Stimulated activated naive B cell treated with anti-CD40 and anti-IgM and Interleukin-4, amounts not matched to agents 10 μg/mL and 1 μg/mL and 100 μg/mL, for 72 hours (primary cell): ENCODE results near the gene ANGPTL1.

ENCODE experiments used
- ATAC-seq, 2 donors: fragments of 150-1000 bp; cut with Tn5 transposase; replicated peaks; 2 replicates each; pipeline ENCODE4 v1.10.0; 2021; ENCODE audit warnings: moderate library complexity in 1 of 2
- DNase-seq: peaks from one replicate; pipeline ENCODE4 v3.0.0; 2021
- H3K27ac Mint-ChIP-seq: one replicate; pipeline ENCODE4 v1.8.0; 2022; ENCODE audit warnings: mild to moderate bottlenecking, mixed read lengths
- H3K27me3 Mint-ChIP-seq, 2 donors: one replicate each; pipeline ENCODE4 v1.8.0; 2022; ENCODE audit warnings: mixed read lengths in 2 of 2
- H3K36me3 Mint-ChIP-seq, 2 donors: one replicate each; pipeline ENCODE4 v1.8.0; 2022; ENCODE audit warnings: mixed read lengths in 2 of 2, mild to moderate bottlenecking in 1 of 2
- H3K4me1 Mint-ChIP-seq, 2 donors: one replicate each; pipeline ENCODE4 v1.8.0; 2022; ENCODE audit warnings: mixed read lengths in 2 of 2, mild to moderate bottlenecking in 1 of 2
- H3K4me3 Mint-ChIP-seq, 2 donors: one replicate each; pipeline ENCODE4 v1.8.0; 2022; ENCODE audit warnings: mild to moderate bottlenecking in 2 of 2, mixed read lengths in 2 of 2, moderate library complexity in 1 of 2
- H3K9me3 Mint-ChIP-seq, 2 donors: one replicate each; pipeline ENCODE4 v1.8.0; 2022; ENCODE audit warnings: mixed read lengths in 2 of 2, mild to moderate bottlenecking in 1 of 2

The ANGPTL1 gene, protein sequence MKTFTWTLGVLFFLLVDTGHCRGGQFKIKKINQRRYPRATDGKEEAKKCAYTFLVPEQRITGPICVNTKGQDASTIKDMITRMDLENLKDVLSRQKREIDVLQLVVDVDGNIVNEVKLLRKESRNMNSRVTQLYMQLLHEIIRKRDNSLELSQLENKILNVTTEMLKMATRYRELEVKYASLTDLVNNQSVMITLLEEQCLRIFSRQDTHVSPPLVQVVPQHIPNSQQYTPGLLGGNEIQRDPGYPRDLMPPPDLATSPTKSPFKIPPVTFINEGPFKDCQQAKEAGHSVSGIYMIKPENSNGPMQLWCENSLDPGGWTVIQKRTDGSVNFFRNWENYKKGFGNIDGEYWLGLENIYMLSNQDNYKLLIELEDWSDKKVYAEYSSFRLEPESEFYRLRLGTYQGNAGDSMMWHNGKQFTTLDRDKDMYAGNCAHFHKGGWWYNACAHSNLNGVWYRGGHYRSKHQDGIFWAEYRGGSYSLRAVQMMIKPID

DNA sequence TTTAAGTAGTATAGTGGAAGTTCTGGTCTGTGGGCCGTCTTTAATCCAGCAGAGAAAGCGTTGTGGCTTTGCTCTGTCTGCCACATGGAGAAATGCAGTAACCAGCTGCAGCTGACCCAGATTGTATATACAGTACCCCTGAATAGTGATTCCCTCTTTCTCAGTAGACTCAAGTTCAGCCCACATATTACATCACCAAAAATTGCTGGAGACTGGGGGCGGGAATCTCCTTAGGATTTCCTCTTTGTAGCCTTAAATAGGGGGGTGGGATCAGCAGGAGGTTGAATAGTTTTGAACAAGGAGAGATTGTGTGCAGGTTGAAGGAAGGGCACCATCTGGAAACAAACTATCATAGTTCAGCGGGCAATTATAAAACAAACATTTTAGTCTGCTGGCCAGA lies at the start of gene ANGPTL1:
Gene ANGPTL1, minus strand, starts transcription at position 134 of the 400 bp plus-strand sequence. CDS start 5,301 bp downstream, outside the sequence.
- H3K36me3 Mint-ChIP-seq: peaks cover 16 to 24% of the 10 kb centered on the region in 2 donors
- ATAC-seq (no peak), DNase-seq (no peak)
- H3K9me3 Mint-ChIP-seq: no peaks in the 10 kb centered on the region
- no peaks in the 10 kb centered on the region for H3K27me3 Mint-ChIP-seq
- no peak within 1 kb of the TSS for H3K4me3 Mint-ChIP-seq
- H3K27ac Mint-ChIP-seq: peak within 1 kb of the TSS; percentile 47
- peaks cover 25 to 48% of the 10 kb centered on the region in 2 donors for H3K4me1 Mint-ChIP-seq

DNA sequence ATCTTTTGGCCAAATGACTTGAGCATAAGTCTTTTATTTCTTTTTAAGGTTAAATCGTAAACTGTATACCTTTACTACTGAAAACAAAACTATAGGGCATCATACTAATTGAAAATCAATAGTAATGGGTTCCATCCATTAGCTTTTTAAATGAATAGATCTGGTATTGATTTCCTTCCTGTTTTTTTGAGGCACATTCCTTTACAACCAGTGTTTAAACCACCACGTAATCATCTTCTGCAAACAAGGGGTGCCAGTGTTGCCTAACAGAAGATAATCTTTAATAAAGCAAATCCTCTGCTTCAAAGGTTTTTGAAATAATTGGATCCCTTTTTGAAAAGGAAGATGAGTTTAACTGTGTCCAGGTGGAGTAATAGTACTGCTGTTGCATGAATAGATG lies 48.7 kb upstream of the ANGPTL1 start:
- no peak for DNase-seq
- ATAC-seq: no peak
- Mint-ChIP-seq H3K4me3 (no peak overlapping the region), H3K9me3 (peaks cover 0 to 3% of the 10 kb centered on the region in 2 donors), H3K27ac (no peak overlapping the region), H3K36me3 (peaks cover 21 to 47% of the 10 kb centered on the region in 2 donors), H3K4me1 (peaks cover 10 to 30% of the 10 kb centered on the region in 2 donors), H3K27me3 (no peaks in the 10 kb centered on the region)

DNA sequence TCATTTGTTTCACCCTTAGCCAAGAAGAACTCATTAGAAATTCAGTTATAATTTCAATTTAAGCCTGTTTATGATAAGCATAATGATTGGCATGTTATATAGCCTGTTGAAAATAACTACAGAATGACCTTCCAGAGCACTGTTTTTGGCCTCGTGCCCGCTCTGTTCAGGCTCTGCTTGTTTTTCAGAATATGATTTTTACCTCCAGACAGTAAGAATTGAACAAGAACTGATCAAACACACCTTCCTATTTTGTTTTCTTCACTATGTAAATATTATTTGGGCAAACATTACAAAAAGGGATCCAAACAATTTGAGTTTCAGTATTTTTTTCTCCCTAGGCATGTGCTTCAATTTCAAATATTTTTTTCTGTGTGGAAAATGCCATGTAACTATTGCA lies 48.1 kb upstream of the ANGPTL1 start:
- no peaks in the 10 kb centered on the region for H3K27me3 Mint-ChIP-seq
- H3K27ac Mint-ChIP-seq: peak overlapping the region; percentile 9
- no peak for ATAC-seq
- H3K4me3 Mint-ChIP-seq: no peak overlapping the region
- no peaks in the 10 kb centered on the region for H3K9me3 Mint-ChIP-seq
- DNase-seq: no peak
- H3K36me3 Mint-ChIP-seq: peaks cover 22 to 47% of the 10 kb centered on the region in 2 donors
- H3K4me1 Mint-ChIP-seq: peaks cover 16 to 32% of the 10 kb centered on the region in 2 donors

DNA sequence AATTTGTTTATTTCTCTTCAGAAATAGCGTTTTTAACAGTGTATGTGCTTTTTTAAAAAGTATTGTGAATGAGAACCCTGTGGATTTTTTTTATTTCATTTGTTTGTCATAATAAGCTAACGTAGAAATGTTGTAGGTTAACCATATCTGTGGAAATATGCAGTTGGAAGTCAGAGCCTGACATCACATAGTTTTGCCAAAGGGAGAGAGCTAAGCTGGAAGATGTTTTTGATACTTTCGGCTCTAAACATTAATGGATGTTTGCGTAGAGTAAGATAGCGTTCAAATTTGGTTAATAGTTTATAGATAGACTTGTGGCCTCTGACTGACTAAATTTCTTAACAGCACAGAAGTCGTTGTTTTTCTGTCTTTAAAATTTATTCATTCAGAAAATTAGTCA lies 47.4 kb upstream of the ANGPTL1 start:
- Mint-ChIP-seq H3K27ac (no peak overlapping the region), H3K4me1 (peaks cover 19 to 38% of the 10 kb centered on the region in 2 donors), H3K9me3 (no peaks in the 10 kb centered on the region), H3K27me3 (no peaks in the 10 kb centered on the region), H3K4me3 (no peak overlapping the region), H3K36me3 (peaks cover 21 to 47% of the 10 kb centered on the region in 2 donors)
- DNase-seq (no peak), ATAC-seq (no peak)

DNA sequence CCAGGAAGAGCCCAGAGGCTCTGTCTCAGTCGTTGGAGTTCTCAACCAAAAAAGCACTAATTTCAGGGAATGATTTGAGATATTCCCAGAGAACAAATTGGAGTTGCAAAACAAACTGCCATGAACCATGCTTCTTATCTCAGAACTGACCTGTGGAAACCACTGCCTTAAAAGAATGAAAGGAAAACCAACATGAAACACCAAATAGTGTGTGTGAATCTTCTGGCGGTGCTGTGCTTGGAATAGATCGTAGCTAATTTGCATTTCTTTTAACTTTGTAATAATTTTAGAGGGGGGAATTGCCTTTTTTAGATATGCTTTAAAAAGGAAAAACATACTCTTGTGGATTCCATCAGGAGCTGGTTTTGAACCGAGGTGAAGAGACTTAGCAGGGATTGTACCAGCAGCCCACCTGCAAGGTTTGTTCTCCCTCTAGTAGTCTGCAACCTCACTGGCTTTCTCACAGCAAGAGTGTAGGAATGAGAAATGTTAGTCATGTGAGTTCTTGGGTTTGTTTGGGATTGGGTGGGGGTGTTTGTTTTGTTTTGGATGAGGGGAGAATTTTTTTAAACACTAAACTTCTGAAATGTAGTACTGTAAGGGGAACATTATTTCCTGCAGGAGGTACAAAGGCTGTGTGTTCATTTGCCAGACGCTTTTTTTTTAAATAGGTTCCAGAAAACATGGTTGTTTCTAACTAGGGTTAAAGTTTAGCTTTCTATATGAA lies 45.7 kb upstream of the ANGPTL1 start:
- no peak for ATAC-seq
- Mint-ChIP-seq H3K4me3 (no peak overlapping the region), H3K27me3 (no peaks in the 10 kb centered on the region), H3K9me3 (no peaks in the 10 kb centered on the region), H3K36me3 (peaks cover 35 to 49% of the 10 kb centered on the region in 2 donors), H3K27ac (peak overlapping the region; percentile 56), H3K4me1 (peaks cover 25 to 51% of the 10 kb centered on the region in 2 donors)
- no peak for DNase-seq

DNA sequence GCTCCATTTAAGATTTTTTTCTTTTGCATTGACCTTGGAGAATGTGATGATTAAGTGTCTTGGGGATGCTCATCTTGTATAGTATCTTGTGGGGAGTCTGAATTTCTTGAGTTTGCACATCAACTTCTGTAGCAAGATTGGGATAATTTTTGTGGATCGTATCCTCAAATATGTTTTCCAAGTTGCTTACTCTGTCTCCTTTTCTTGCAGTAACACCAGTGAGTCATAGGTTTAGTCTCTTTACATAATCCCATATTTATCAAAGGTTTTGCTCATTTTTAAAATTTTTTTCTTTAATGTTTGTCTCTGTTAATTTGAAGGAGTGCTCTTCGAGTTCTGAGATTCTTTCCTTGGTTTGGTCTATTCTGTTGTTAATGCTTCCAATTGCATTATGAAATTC lies 41.7 kb upstream of the ANGPTL1 start:
- ATAC-seq: no peak
- DNase-seq: no peak
- Mint-ChIP-seq H3K27me3 (no peaks in the 10 kb centered on the region), H3K36me3 (peaks cover 60 to 73% of the 10 kb centered on the region in 2 donors), H3K27ac (peak overlapping the region; percentile 5), H3K9me3 (peaks cover 16 to 17% of the 10 kb centered on the region in 2 donors), H3K4me3 (no peak overlapping the region), H3K4me1 (peaks cover 40 to 73% of the 10 kb centered on the region in 2 donors)

DNA sequence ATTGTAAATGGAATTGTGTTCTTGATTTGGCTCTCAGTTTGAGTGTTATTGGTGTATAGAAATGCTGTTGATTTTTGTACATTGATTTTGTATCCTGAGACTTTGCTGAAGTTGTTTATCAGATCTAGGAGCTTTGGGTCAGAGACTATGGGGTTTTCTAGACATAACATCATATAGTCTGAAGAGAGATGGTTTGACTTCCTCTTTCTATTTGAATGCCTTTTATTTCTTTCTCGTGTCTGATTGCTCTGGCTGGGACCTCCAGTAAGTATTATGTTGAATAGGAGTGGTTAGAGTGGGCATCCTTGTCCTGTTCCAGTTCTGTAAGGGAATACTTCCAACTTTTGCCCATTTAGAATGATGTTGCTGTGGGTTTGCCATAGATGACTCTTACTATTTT lies 39.1 kb upstream of the ANGPTL1 start:
- ATAC-seq: peak; percentile 84
- H3K4me3 Mint-ChIP-seq: peak overlapping the region in 1 of 2 donors; percentile 35
- H3K36me3 Mint-ChIP-seq: peaks cover 59 to 69% of the 10 kb centered on the region in 2 donors
- peak overlapping the region; percentile 94 for H3K27ac Mint-ChIP-seq
- H3K4me1 Mint-ChIP-seq: peaks cover 40 to 57% of the 10 kb centered on the region in 2 donors
- H3K27me3 Mint-ChIP-seq: no peaks in the 10 kb centered on the region
- DNase-seq: no peak
- peaks cover 16 to 17% of the 10 kb centered on the region in 2 donors for H3K9me3 Mint-ChIP-seq

DNA sequence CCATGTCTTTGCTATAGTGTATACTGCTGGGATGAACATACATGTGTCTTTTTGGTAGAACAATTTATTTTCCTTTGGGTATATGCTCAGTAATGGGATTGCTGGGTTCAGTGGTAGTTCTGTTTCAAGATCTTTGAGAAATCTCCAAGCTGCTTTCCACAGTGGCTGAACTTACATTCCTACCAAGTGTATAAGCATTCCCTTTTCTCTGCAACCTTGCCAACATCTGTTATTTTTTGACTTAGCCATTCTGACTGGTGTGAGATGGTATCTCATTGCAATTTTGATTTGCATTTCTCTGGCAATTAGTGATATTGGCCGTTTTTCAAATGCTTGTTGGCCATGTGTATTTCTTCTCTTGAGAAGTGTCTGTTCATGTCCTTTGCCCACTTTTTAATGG lies 37.5 kb upstream of the ANGPTL1 start:
- Mint-ChIP-seq H3K9me3 (peaks cover 16 to 19% of the 10 kb centered on the region in 2 donors), H3K4me1 (peaks cover 32 to 52% of the 10 kb centered on the region in 2 donors), H3K27me3 (no peaks in the 10 kb centered on the region), H3K4me3 (no peak overlapping the region), H3K27ac (no peak overlapping the region), H3K36me3 (peaks cover 60 to 73% of the 10 kb centered on the region in 2 donors)
- DNase-seq: no peak
- ATAC-seq: no peak

DNA sequence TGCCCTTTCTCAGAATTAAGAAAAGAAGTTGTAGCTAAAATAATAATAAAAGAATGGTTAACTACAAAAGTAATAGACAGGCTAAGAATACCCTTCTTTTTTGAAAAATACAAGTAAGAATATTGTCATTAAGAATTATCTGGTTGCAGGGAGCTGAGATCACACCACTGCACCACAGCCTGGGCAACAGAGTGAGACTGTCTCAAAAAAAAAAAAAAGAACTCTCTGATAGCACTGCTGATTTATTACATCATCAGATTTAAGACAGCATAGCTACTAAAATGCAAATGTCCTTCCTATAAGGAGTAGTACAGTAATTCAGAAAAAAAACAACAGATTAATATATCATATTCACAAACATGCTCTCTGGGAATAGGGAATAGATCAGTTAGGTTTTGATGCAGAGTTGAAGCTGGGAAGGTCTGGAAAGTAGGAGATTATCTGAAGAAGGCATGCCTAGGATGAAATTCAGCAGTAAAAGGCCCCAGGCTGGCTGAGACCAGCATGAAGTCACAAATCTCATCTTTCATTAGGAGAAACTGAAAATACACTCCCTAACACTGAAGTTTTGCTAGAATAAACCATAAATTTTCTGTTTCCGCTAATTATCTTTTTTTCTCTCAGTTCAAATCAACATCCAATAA lies 30.7 kb upstream of the ANGPTL1 start:
- Mint-ChIP-seq H3K27ac (no peak overlapping the region), H3K4me1 (peaks cover 6 to 22% of the 10 kb centered on the region in 2 donors), H3K4me3 (no peak overlapping the region), H3K27me3 (no peaks in the 10 kb centered on the region), H3K36me3 (peaks cover 26 to 41% of the 10 kb centered on the region in 2 donors), H3K9me3 (peaks cover 0 to 2% of the 10 kb centered on the region in 2 donors)
- no peak for ATAC-seq
- no peak for DNase-seq

DNA sequence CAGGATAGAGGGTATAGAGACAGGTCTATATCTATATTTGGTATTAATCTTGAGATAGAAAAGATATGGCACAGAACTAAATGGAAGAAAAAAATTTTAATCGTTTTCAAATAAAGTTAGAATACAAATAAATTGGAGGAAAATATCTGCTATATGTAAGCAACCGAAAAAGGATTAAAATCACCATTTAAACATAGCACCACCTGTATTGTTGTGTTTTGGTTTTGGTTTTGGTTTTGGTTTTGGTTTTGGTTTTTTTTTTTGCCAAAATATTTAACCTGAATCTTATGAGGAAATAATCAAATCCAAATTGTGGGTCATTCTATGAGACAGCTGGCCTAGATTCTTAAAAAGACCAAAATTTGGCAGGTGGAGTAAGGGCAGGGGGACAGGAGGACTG lies 28.5 kb upstream of the ANGPTL1 start:
- peaks cover 29 to 45% of the 10 kb centered on the region in 2 donors for H3K36me3 Mint-ChIP-seq
- H3K27me3 Mint-ChIP-seq: no peaks in the 10 kb centered on the region
- H3K4me3 Mint-ChIP-seq: peak overlapping the region in 1 of 2 donors; percentile 11
- H3K9me3 Mint-ChIP-seq: peaks cover 7 to 11% of the 10 kb centered on the region in 2 donors
- ATAC-seq (no peak), DNase-seq (no peak)
- peaks cover 13 to 16% of the 10 kb centered on the region in 2 donors for H3K4me1 Mint-ChIP-seq
- H3K27ac Mint-ChIP-seq: peak overlapping the region; percentile 86

DNA sequence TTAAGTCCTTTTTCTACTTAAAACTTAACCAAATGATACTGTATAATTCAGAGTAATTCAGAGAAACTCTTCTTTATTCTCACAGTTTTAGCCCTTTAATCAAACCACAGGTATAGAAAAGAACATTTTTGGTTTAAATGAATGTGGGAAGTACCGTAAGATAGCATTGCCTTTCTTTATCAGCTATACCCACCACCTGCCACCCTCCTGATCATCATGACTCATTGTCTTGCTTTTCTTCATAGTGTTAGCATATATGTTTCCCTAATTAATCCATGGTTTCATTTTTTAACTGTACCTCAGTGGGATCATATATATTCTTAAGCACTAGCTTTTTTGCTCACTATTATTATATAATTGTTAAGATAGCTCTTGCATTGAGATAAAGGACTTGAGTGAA lies 27.5 kb upstream of the ANGPTL1 start:
- H3K27me3 Mint-ChIP-seq: no peaks in the 10 kb centered on the region
- peaks cover 5 to 11% of the 10 kb centered on the region in 2 donors for H3K9me3 Mint-ChIP-seq
- DNase-seq (no peak), ATAC-seq (peak in 1 of 2 donors; percentile 43)
- peaks cover 13 to 15% of the 10 kb centered on the region in 2 donors for H3K4me1 Mint-ChIP-seq
- H3K27ac Mint-ChIP-seq: no peak overlapping the region
- peaks cover 28 to 40% of the 10 kb centered on the region in 2 donors for H3K36me3 Mint-ChIP-seq
- H3K4me3 Mint-ChIP-seq: no peak overlapping the region

DNA sequence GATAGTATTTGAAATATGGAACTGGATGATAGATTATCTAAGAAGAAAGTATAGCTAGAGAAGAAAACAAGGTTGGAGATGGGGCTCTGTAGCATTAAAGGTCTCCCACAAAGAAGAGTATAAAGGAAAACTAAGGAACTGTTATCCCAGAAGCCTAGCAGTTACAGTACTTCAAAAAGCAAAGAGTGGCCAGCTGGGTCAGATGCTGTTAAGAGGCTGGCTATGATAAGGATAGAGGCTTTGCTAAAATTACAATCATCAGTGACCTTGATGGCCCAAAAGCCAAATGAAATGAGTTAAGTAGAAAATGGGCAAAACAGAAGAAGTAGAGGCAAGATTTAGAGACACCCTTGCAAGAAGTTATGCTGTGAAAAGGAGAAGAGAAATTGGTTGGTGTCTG lies 25.1 kb upstream of the ANGPTL1 start:
- H3K4me3 Mint-ChIP-seq: no peak overlapping the region
- peaks cover 5 to 11% of the 10 kb centered on the region in 2 donors for H3K9me3 Mint-ChIP-seq
- peaks cover 24 to 34% of the 10 kb centered on the region in 2 donors for H3K36me3 Mint-ChIP-seq
- H3K27me3 Mint-ChIP-seq: no peaks in the 10 kb centered on the region
- peaks cover 13 to 15% of the 10 kb centered on the region in 2 donors for H3K4me1 Mint-ChIP-seq
- peak overlapping the region; percentile 2 for H3K27ac Mint-ChIP-seq
- DNase-seq (no peak), ATAC-seq (no peak)

DNA sequence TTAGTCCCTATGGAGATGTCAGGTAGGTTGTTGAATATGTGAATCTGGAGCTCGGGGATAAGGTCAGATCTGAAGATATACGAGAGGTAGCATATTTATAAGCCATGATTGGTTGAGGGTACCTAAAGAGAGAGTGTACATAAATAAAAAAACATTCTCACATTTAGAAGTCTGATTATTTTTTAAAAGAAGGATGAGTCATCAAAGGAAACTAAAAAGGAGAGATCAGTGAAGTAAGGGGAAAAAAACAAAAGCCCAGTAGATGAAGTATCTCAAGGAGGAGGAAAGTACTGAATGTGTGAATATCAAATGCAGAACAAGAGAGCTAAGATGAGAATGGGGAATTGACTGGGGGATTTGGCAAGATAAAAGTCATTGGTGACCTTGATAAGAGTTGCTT lies 15.7 kb upstream of the ANGPTL1 start:
- peak overlapping the region; percentile 37 for H3K27ac Mint-ChIP-seq
- peak in 1 of 2 donors; percentile 27 for ATAC-seq
- H3K4me3 Mint-ChIP-seq: peak overlapping the region in 1 of 2 donors; percentile 0
- DNase-seq: no peak
- H3K27me3 Mint-ChIP-seq: no peaks in the 10 kb centered on the region
- H3K36me3 Mint-ChIP-seq: peaks cover 10 to 15% of the 10 kb centered on the region in 2 donors
- peaks cover 8 to 12% of the 10 kb centered on the region in 2 donors for H3K4me1 Mint-ChIP-seq
- H3K9me3 Mint-ChIP-seq: no peaks in the 10 kb centered on the region

DNA sequence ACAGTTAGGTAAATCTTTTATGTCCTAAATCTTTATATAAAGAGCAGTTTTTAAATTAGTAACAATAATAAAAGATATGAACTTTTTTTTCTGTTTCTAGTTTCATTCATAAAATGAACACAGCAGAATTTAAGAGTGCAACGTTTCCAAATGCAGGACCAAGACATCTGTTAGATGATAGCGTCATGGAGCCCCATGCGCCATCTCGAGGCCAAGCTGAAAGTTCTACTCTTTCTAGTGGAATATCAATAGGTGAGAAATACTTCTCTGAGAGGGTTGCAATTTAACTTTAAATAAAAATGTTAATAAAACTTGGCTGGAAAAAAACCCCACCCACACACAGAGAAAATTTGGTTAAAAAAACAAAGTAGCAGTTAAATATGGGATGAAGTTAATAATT lies 15.0 kb upstream of the ANGPTL1 start:
- DNase-seq: no peak
- peaks cover 8 to 12% of the 10 kb centered on the region in 2 donors for H3K4me1 Mint-ChIP-seq
- no peak for ATAC-seq
- no peak overlapping the region for H3K4me3 Mint-ChIP-seq
- H3K36me3 Mint-ChIP-seq: peaks cover 10 to 21% of the 10 kb centered on the region in 2 donors
- H3K9me3 Mint-ChIP-seq: no peaks in the 10 kb centered on the region
- H3K27me3 Mint-ChIP-seq: no peaks in the 10 kb centered on the region
- no peak overlapping the region for H3K27ac Mint-ChIP-seq
